ELR (cell line): ENCODE measurements around the gene TLK2.

Source experiments
- DNase-seq: peaks from one replicate; pipeline ENCODE4 v3.0.0-alpha.2; 2015; ENCODE audit warnings: low read depth

The TLK2 gene

DNA sequence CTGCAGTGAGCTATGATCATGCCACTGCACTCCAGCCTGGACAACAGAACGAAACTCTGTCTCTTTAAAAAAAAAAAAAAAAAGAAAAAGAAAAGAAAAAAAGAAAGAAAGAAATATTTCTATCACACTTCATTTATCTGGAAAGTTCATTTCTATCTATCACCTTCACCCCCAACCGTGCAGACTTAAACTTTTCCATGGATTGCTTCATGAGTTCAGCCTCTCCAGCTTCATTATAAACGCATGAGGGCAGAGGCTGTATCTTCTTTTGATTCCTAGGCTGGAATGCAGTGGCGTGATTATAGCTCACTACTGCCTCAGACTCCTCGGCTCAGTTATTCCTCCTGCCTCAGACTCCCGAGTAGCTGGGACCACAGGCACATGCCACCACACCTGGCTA, 177.0 kb downstream of the TLK2 start:
- DNase-seq = no peak

DNA sequence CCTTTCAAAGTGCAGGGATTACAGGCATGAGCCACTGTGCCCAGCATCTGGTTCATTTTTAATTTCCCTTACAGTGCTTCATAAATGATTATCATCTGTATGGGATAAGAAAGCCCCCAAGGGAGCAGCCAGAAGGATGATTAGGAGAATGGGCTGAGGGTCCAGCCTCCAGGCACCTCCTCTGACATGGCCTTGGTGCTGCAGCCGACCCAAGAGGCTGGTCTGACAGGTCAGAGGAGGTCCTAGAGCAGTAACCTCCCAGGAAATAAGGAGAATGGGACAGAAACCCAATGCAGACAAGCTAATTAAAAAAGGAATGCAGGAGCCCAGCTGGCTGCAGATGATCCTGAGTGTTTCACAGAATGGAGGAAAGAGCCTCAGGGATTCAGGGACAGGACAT, 177.8 kb downstream of the TLK2 start:
- DNase-seq = no peak

DNA sequence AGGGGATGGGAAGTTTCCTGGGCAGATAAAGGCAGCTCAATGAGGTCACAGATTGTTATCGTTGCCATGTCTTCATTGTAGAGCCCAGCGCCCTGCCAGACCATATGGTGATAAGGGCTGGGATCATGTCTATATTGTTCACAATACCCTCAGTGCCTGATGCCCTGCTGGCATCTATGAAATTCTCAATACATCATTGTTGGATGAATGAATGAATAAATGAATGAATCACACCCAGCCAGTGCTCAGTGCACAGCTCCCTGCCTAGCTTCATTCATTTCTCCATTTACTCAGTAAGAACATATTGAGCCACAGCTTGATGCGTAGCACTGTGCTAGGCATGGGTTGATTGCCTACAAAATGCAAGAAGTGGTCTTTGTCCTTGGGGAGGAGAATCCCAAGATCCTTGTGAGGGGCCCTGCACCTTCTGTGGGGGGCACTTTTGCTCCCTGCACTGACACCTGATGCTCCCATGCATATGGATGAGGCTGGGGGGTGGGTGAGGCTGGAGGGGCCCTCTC, 178.6 kb downstream of the TLK2 start:
- DNase-seq = no peak

DNA sequence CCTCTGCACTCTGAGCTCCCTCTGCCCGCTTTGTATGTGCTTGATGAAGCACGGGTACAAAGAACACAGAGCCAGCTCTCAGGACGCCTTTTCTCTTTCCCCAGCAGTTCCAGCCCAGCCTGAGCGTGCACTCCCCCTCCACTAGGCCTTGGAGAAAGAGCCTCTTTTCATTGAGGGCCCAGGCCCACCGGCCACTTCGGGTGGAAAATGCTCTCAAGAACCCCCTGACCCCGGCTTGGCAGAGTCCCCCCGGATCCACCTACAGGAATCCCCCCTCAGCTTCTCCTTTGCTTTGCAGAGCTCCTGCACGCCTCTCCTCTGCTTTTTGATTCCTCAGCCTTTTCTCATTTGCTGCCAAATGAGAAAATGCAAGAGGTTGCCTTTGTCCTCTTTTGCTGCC, 179.1 kb downstream of the TLK2 start:
- no peak for DNase-seq

DNA sequence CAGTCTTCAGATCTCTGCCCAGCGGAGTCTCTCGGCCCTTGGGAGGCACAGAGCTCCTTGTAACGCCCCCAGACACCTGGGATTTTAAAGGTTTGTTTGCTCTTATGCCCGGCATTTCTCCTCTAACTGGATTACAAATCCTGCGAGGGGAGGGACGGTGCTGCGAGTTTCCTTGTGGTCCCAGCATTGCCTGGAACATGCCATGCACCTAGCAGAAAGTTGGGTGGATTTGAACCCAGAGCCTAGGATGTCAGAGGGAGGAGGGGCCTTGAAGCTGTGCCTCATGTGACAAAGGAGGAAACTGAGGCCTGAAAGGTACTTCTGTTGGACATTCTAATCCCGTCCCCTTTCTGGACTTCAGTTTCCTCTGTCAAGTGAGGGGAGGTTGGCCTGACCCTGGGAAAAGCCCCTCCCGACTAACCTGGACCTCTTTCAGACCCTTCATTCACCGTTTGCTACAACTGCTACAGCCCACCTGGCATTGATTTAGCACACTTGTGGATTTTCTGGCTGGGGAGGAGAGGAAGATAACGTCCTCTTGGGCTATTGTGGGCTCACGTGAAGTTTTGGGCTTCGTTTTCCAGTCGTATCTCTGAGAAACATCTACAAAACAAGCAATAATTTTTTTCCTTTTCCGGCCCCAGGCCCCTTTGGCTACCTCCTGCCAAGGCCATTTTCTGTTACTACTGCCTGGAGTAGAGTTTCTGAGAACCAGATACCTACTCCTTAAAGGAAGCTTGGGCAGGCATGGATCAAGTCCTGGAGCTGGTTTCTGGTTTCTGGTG, 179.7 kb downstream of the TLK2 start:
- no peak for DNase-seq

DNA sequence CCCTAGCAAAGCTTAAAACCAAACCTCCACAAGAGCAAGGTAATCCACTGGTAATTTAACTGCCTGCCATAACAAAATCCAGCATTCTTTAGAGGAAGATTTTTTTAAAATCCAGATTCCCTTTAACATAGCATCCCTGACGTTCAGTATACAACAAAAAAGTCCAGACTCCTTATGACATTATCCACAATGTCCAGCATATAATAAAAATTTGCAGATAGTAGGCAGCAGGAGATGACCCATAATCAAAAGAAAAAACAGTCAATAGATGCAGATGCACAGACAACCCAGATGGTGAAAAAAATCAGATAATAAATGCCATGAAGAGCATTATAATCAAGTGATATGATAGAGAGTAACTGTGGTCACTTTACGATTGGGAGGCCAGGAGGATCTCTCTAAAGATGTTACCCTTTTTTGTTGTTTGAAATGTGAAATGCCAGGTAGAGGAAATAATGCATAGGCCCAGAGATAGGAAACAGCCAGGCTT, 182.0 kb downstream of the TLK2 start:
- no peak for DNase-seq

DNA sequence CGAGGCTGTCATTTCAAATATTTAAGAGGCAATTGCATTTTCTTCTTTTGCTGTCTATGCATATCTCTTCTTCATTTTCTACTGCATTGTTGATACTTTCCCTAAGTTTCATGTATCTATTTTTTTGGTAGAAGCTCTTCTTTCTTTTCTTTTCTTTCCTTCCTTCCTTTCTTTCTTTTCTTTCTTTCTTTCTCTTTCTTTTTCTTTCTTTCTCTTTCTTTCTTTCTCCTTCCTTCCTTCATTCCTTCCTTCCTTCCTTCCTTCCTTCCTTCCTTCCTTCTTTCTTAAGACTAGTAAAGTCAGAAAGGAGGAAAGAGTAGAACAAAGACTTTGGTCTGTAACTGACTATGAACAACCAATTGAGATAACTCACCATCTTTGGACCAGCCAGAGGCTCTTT, 182.7 kb downstream of the TLK2 start:
- DNase-seq = no peak

DNA sequence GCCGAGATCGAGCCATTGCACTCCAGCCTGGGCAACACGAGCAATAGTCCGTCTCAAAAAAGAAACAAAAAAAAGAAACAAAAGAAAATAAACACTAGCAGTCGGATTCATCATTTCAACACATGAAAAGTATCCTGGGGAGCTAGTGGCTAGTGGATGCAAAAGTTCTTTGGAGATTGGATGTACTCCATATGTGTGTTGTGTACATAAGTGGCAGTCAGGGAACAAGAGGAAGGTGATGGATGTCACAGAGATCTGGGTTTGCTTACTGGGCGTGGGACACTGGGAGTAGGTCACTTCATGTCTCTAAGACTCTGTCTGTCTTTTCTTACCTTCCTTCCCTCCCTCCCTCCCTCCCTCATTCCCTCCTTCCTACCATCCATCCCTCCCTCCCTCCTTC, 184.2 kb downstream of the TLK2 start:
- DNase-seq = no peak
